ENCODE measurements around the gene WDR33.
A peak's percentile ranks its signal among the peaks of the same experiment; 100 is the strongest.

Gene WDR33

GRCh38 chr2:127768775-127769479 lies 42.0 kb downstream of the WDR33 start (continued):
- TF ChIP-seq ZNF747 (tag by site-specific recombination; IDR thresholded peaks at IDR 0.05), result no peak
- TF ChIP-seq ZNF341 (tag by site-specific recombination; IDR thresholded peaks at IDR 0.05; ENCODE audit: low read depth), result no peak
- peak; percentile 76 for TF ChIP-seq ZNF433 (tag by site-specific recombination; IDR thresholded peaks at IDR 0.05; ENCODE audit: low read depth)
- no peak for TF ChIP-seq ZNF223 (tag by site-specific recombination; IDR thresholded peaks at IDR 0.05)
- no peak for TF ChIP-seq GLI4 (tag by site-specific recombination; IDR thresholded peaks at IDR 0.05)
- 0 out of 2 replicates have a peak, but pooled peaks have one; percentile 45 for TF ChIP-seq ZNF558 (tag by site-specific recombination; IDR thresholded peaks at IDR 0.05)
- no peak for TF ChIP-seq HOXA7 (CRISPR knock-in tag; IDR thresholded peaks at IDR 0.05; ENCODE audit: borderline replicate concordance)
- no peak for TF ChIP-seq ZNF76 (tag by site-specific recombination; IDR thresholded peaks at IDR 0.05; ENCODE audit: borderline replicate concordance, low read depth)
- no peak for TF ChIP-seq ZSCAN30 (tag by site-specific recombination; IDR thresholded peaks at IDR 0.05)
- peak; percentile 30; the same call in 1 of the 2 replicates for TF ChIP-seq ZXDB (tag by site-specific recombination; IDR thresholded peaks at IDR 0.05)
- no peak for TF ChIP-seq ZNF302 (tag by site-specific recombination; IDR thresholded peaks at IDR 0.05; ENCODE audit: low read depth)
- TF ChIP-seq ZNF2 (tag by site-specific recombination; IDR thresholded peaks at IDR 0.05), result no peak
- TF ChIP-seq YY1 (tag by site-specific recombination; IDR thresholded peaks at IDR 0.05), result no peak
- TF ChIP-seq ZNF629 (tag by site-specific recombination; IDR thresholded peaks at IDR 0.05), result peak; percentile 47; the same call in 1 of the 2 replicates

GRCh38 chr2:127763776-127764175 lies 47.2 kb downstream of the WDR33 start:
- Histone ChIP-seq H3K4me1 (ENCODE audit: control insufficient read depth, insufficient read depth, low read length) (no peaks in the 10 kb centered on the region), H3K9me3 (ENCODE audit: control insufficient read depth, insufficient read depth, low read depth, low read length) (no peaks in the 10 kb centered on the region), H3K27ac (ENCODE audit: extremely low read depth, low read depth, low read length) (no peak overlapping the region), H3K4me3 (ENCODE audit: low read depth, low read length) (no peak overlapping the region), H3K36me3 (ENCODE audit: control insufficient read depth in 2 of 2, insufficient read depth in 1 of 2, low read length in 2 of 2) (peaks cover 69 to 87% of the 10 kb centered on the region in 2 experiments)
- POLR2A ChIA-PET, result no interaction called here
- CTCF ChIA-PET, result interaction anchor here (1.2 kb wide), 1 partner anchor 20 kb away, joined by 4 read pairs; no protein-coding TSS in a partner anchor
- TF ChIP-seq TSHZ1 (tag by site-specific recombination; IDR thresholded peaks at IDR 0.05; ENCODE audit: borderline replicate concordance) (no peak), ZNF366 (tag by site-specific recombination; conservative IDR thresholded peaks at IDR 0.05) (no peak), SCRT2 (tag by site-specific recombination; IDR thresholded peaks at IDR 0.05) (no peak), ZNF202 (tag by site-specific recombination; IDR thresholded peaks at IDR 0.05; ENCODE audit: borderline replicate concordance) (no peak), ZNF292 (tag by site-specific recombination; IDR thresholded peaks at IDR 0.05; ENCODE audit: borderline replicate concordance, low read depth) (no peak), INSM2 (tag by site-specific recombination; IDR thresholded peaks at IDR 0.05) (no peak), ZSCAN18 (tag by site-specific recombination; IDR thresholded peaks at IDR 0.05) (no peak), ZNF184 (tag by site-specific recombination; IDR thresholded peaks at IDR 0.05) (no peak), ZNF211 (tag by site-specific recombination; IDR thresholded peaks at IDR 0.05; ENCODE audit: low read depth) (no peak)

Data from HEK293 (cell line).